GM21529 (cell line): ENCODE measurements around the gene AP1G2.

ENCODE experiments used
- ATAC-seq: cut with Tn5 transposase; IDR thresholded peaks from one replicate; pipeline ENCODE4 v1.9.1; 2021; ENCODE audit not compliant: unreplicated experiment

The AP1G2 gene

GRCh38 chr14:23520899-23521533 is 46.6 kb downstream of the AP1G2 start:
- ATAC-seq, result no peak

DNA sequence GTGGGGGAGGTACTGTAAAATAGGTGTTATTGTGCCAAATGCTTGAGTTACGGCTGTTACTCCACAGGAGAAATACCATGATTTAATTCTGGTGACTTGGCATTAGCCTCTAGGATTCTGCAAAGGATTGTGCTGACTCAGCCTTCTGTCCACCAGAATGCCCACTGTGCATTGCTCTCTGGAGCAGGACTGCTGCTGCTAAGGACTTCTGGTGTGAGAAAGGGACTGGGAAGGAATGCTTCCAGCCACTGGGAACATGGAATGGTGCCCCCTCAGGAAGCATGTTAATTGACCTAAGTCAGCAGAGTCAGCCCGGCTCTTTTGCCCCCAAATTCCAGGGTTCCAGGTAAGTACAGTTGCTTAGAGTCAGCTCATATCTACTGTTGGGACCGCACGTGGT is 48.9 kb downstream of the AP1G2 start:
- no peak for ATAC-seq

GRCh38 chr14:23517650-23518326 is 49.8 kb downstream of the AP1G2 start:
- ATAC-seq, result no peak

- no peak for ATAC-seq
Observed at GRCh38 chr14:23514644-23514957, 53.0 kb downstream of the AP1G2 start.

GRCh38 chr14:23513818-23514643 is 53.6 kb downstream of the AP1G2 start:
- no peak for ATAC-seq

DNA sequence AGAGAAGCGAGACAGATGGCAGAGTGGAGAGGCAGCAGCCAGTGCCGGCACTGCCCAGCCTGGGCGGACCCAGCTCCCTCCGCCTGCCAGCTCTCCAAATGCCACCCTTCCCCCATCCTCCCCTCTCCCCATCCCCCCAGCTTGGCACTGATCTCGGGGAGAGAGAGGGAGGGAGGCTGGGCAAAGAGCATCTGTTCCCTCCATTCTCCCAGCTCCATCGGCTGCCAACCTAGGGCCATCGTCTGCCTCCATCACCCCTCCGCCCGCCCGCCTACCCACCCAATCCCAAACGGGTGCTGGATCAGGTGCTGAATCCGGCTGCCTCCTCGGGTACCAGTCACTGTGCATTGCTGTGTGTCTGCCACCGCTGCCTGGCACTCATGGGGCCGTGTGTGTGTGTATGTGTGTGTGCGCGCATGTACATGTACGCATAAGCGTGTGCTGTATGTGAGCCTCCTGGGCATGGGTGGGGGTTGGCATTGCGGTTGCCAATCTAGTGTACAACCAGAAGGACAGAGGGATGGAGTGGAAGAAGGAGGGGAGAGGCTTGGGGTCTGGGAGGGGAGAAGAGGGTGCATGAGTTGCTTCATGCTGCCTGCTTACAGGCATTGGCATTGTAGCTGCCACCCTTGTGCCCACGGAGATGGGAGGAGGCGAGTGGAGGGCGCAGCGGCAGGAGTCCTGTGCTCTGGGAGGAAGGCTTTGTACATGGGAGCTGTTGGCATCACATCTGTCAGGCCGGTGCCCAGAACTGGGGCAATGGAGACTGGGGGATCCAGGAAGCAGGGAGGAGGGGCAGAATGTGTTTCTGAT is 54.4 kb downstream of the AP1G2 start:
- no peak for ATAC-seq

GRCh38 chr14:23512156-23512555 is 55.4 kb downstream of the AP1G2 start:
- no peak for ATAC-seq
